ENCODE results near the gene WDR37.

WDR37 gene

GRCh38 chr10:1177936-1178335 lies 121.8 kb downstream of the WDR37 start:
- TF ChIP-seq, protein P1, sequence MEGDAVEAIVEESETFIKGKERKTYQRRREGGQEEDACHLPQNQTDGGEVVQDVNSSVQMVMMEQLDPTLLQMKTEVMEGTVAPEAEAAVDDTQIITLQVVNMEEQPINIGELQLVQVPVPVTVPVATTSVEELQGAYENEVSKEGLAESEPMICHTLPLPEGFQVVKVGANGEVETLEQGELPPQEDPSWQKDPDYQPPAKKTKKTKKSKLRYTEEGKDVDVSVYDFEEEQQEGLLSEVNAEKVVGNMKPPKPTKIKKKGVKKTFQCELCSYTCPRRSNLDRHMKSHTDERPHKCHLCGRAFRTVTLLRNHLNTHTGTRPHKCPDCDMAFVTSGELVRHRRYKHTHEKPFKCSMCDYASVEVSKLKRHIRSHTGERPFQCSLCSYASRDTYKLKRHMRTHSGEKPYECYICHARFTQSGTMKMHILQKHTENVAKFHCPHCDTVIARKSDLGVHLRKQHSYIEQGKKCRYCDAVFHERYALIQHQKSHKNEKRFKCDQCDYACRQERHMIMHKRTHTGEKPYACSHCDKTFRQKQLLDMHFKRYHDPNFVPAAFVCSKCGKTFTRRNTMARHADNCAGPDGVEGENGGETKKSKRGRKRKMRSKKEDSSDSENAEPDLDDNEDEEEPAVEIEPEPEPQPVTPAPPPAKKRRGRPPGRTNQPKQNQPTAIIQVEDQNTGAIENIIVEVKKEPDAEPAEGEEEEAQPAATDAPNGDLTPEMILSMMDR (IDR thresholded peaks at IDR 0.05; ENCODE audit: extremely low read depth, missing control alignments) = no peak
- no peak for DNase-seq (ENCODE audit: low spot score)

- TF ChIP-seq, protein P1 (IDR thresholded peaks at IDR 0.05; ENCODE audit: extremely low read depth, missing control alignments) = no peak
- DNase-seq (ENCODE audit: low spot score) = no peak
Measured at GRCh38 chr10:1178506-1178905, 122.3 kb downstream of the WDR37 start.

- TF ChIP-seq, protein P1 (IDR thresholded peaks at IDR 0.05; ENCODE audit: extremely low read depth, missing control alignments) = no peak
- no peak for DNase-seq (ENCODE audit: low spot score)
Measured at GRCh38 chr10:1179346-1180070, 123.3 kb downstream of the WDR37 start.

DNA sequence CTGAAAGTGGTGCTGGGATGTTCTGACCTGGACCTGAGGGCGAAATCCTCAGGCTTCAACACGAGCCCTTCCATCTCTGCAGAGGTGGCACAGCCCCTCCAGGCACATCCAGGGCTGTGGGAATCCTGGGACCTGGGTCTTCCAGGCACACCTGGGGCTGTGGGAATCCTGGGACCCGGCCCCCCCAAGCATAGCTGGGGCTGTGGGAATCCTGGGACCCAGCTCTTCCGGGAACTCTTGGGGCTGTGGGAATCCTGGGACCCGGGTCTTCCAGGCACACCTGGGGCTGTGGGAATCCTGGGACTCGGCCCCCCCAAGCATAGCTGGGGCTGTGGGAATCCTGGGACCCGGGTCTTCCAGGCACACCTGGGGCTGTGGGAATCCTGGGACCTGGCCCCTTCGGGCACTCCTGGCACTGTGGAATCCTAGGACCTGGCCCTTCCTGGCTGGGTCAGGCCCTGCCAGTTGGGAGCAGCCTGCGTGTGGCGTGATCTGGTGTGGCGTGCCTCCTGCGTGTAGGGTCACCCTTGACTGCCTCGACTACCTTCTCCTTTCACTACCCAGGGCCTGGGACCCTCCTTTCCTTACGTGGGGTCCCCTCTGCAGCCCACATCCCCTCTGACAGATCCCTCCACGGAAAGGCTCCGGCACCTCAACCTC lies 124.0 kb downstream of the WDR37 start:
- TF ChIP-seq, protein P1 (IDR thresholded peaks at IDR 0.05; ENCODE audit: extremely low read depth, missing control alignments) = no peak
- no peak for DNase-seq (ENCODE audit: low spot score)

GRCh38 chr10:1180836-1181235 lies 124.7 kb downstream of the WDR37 start:
- TF ChIP-seq, protein P1 (IDR thresholded peaks at IDR 0.05; ENCODE audit: extremely low read depth, missing control alignments) = no peak
- DNase-seq (ENCODE audit: low spot score) = no peak
